ENCODE data around the gene RERGL.
"Not testable (repeated sequence)": the region's sequence is repeated elsewhere in the genome, so short reads cannot be mapped to it uniquely, and the experiment has no call there.

The RERGL gene

GRCh38 chr12:18090093-18090492 is at the start of gene RERGL:
RERGL (minus strand) TSS chr12:18090193; CDS start chr12:18090140, 53 bp downstream.
- DNase-seq, result no peak

GRCh38 chr12:18139254-18139653 is 49.3 kb upstream of the RERGL start:
- DNase-seq, result peak in 1 of 2 experiments; percentile 2

- no peak for DNase-seq
These were observed 45.5 kb upstream of the RERGL start for GRCh38 chr12:18135509-18135908.

- DNase-seq, result no peak
These were observed 45.1 kb upstream of the RERGL start for GRCh38 chr12:18135086-18135485.

- DNase-seq, result no peak
These were observed 40.9 kb upstream of the RERGL start for GRCh38 chr12:18130851-18131250.

- DNase-seq, result no peak
These were observed 33.7 kb upstream of the RERGL start for GRCh38 chr12:18123707-18124106.

- no peak for DNase-seq
These were observed 30.9 kb upstream of the RERGL start for GRCh38 chr12:18120899-18121298.

- no peak for DNase-seq
These were observed 18.6 kb upstream of the RERGL start for GRCh38 chr12:18108611-18109010.

GRCh38 chr12:18103624-18104023 is 13.6 kb upstream of the RERGL start:
- no peak for DNase-seq

GRCh38 chr12:18101043-18101442 is 11.1 kb upstream of the RERGL start:
- DNase-seq, result no peak

- DNase-seq, result no peak
These were observed 5.9 kb downstream of the RERGL start for GRCh38 chr12:18084080-18084479.

- no peak for DNase-seq
These were observed 10.3 kb downstream of the RERGL start for GRCh38 chr12:18079541-18080246.

- DNase-seq, result no peak
These were observed 16.0 kb downstream of the RERGL start for GRCh38 chr12:18074001-18074400.

GRCh38 chr12:18072723-18073122 is 17.3 kb downstream of the RERGL start:
- DNase-seq, result no peak

- no peak for DNase-seq
These were observed 18.7 kb downstream of the RERGL start for GRCh38 chr12:18071336-18071735.

- DNase-seq, result no peak
These were observed 21.6 kb downstream of the RERGL start for GRCh38 chr12:18068355-18068754.

- no peak for DNase-seq
These were observed 23.3 kb downstream of the RERGL start for GRCh38 chr12:18066666-18067065.

GRCh38 chr12:18062867-18063266 is 27.1 kb downstream of the RERGL start:
- not testable (repeated sequence) for DNase-seq

- DNase-seq, result no peak
These were observed 32.9 kb downstream of the RERGL start for GRCh38 chr12:18057051-18057450.

GRCh38 chr12:18054925-18055619 is 34.9 kb downstream of the RERGL start:
- no peak for DNase-seq

- no peak for DNase-seq
These were observed 44.5 kb downstream of the RERGL start for GRCh38 chr12:18045446-18045992.

GRCh38 chr12:18040060-18040742 is 49.8 kb downstream of the RERGL start:
- not testable (repeated sequence) for DNase-seq

Measured in NCI-H446 (cell line).